Ishikawa (cell line): ENCODE data around the gene HMCN1.

Experiments
- NFIC ChIP-seq: IDR thresholded peaks from 2 replicates; pipeline ENCODE4 v1.6.1; 2012
- RAD21 ChIP-seq: IDR thresholded peaks from 2 replicates; pipeline ENCODE4 v1.6.1; 2012; ENCODE audit warnings: low read depth

DNA sequence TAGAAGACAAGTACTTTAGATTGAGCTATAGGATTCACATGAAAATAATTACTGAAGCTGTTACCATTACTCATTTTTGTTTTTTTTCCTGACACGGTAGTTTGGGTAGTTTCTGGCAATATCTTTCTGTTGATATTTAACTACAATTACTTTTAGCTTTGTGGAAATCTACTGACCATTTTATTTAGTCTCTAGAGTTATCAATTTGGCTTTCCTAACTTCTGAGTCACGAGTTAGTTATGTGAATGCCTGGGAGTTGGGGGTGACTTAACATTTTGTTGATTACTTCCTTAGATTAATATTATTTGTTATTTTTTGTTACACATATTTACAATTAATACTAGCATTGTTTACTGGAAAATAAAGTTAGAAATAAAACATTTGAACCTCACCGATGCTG lies 160.6 kb downstream of the HMCN1 start:
- TF ChIP-seq RAD21 (no peak), NFIC (no peak)
